ENCODE results near the gene PLEKHA3.
"Not testable (repeated sequence)": the region's sequence is repeated elsewhere in the genome, so short reads cannot be mapped to it uniquely, and the experiment has no call there.

Gene PLEKHA3

GRCh38 chr2:178480227-178481181 is at the start of gene PLEKHA3:
PLEKHA3 (plus strand) TSS chr2:178480457; CDS start chr2:178480870, 413 bp downstream.
- peak; percentile 62 for DNase-seq (ENCODE audit: low read depth, low spot score)

- DNase-seq (ENCODE audit: low read depth, low spot score) = no peak
These were observed 43.6 kb upstream of the PLEKHA3 start for GRCh38 chr2:178436662-178437061.

- no peak for DNase-seq (ENCODE audit: low read depth, low spot score)
These were observed 38.8 kb upstream of the PLEKHA3 start for GRCh38 chr2:178441426-178441825.

- DNase-seq (ENCODE audit: low read depth, low spot score) = no peak
These were observed 31.1 kb upstream of the PLEKHA3 start for GRCh38 chr2:178448968-178449661.

- no peak for DNase-seq (ENCODE audit: low read depth, low spot score)
These were observed 30.3 kb upstream of the PLEKHA3 start for GRCh38 chr2:178449700-178450523.

GRCh38 chr2:178450524-178450773 is 29.8 kb upstream of the PLEKHA3 start:
- DNase-seq (ENCODE audit: low read depth, low spot score) = peak; percentile 59

- DNase-seq (ENCODE audit: low read depth, low spot score) = peak; percentile 87
These were observed 29.3 kb upstream of the PLEKHA3 start, which contains the start of the genes PJVK and PRKRA for GRCh38 chr2:178450774-178451525. PJVK (plus strand) TSS chr2:178451378; CDS start chr2:178453410, 2,032 bp downstream. PRKRA (minus strand) TSS chr2:178451175; CDS start chr2:178451030, 145 bp downstream.

GRCh38 chr2:178452334-178452733 is 27.9 kb upstream of the PLEKHA3 start:
- no peak for DNase-seq (ENCODE audit: low read depth, low spot score)

- no peak for DNase-seq (ENCODE audit: low read depth, low spot score)
These were observed 27.4 kb upstream of the PLEKHA3 start for GRCh38 chr2:178452870-178453269.

GRCh38 chr2:178455947-178456346 is 24.3 kb upstream of the PLEKHA3 start:
- no peak for DNase-seq (ENCODE audit: low read depth, low spot score)

- no peak for DNase-seq (ENCODE audit: low read depth, low spot score)
These were observed 22.8 kb upstream of the PLEKHA3 start for GRCh38 chr2:178457390-178457886.

GRCh38 chr2:178469219-178469849 is 10.9 kb upstream of the PLEKHA3 start:
- DNase-seq (ENCODE audit: low read depth, low spot score) = no peak

GRCh38 chr2:178471313-178471712 is 8.9 kb upstream of the PLEKHA3 start:
- not testable (repeated sequence) for DNase-seq (ENCODE audit: low read depth, low spot score)

GRCh38 chr2:178473373-178473772 is 6.9 kb upstream of the PLEKHA3 start:
- DNase-seq (ENCODE audit: low read depth, low spot score) = no peak

- DNase-seq (ENCODE audit: low read depth, low spot score) = no peak
These were observed 6.3 kb upstream of the PLEKHA3 start for GRCh38 chr2:178473931-178474330.

GRCh38 chr2:178474560-178474959 is 5.7 kb upstream of the PLEKHA3 start:
- DNase-seq (ENCODE audit: low read depth, low spot score) = no peak

- no peak for DNase-seq (ENCODE audit: low read depth, low spot score)
These were observed 3.8 kb upstream of the PLEKHA3 start for GRCh38 chr2:178476477-178476876.

- no peak for DNase-seq (ENCODE audit: low read depth, low spot score)
These were observed 2.7 kb upstream of the PLEKHA3 start for GRCh38 chr2:178477443-178478129.

- DNase-seq (ENCODE audit: low read depth, low spot score) = no peak
These were observed 2.2 kb upstream of the PLEKHA3 start for GRCh38 chr2:178478130-178478438.

Data from activated CD4-positive, CD25-positive, alpha-beta regulatory T cell treated with anti-CD3 and anti-CD28 coated beads, Interleukin-2, amount 50 U/mL, for 16 hours (primary cell).